Heart left ventricle (tissue), 16 donors: ENCODE measurements around the gene SF3B4. TPM values are rescaled to one million over a fixed set of nuclear protein-coding genes. Genes with fewer than 3 reads are reported as not detected.

Experiments used
- ATAC-seq, 4 donors: fragments of 200-7000 bp; cut with Tn5 transposase; one replicate each; pipeline ENCODE4 v1.9.1; 2020 to 2022; ENCODE audit warnings: moderate library complexity in 4 of 4, mild to moderate bottlenecking in 3 of 4, moderate number of reproducible peaks in 1 of 4
- DNase-seq, 5 donors: peaks; one replicate each; pipeline ENCODE4 v3.0.0-alpha.2; 2020
- H3K27ac ChIP-seq, 12 donors: fragments of 200-600 bp; sonication (generic) in 4 of 12; one replicate each; pipeline versions ENCODE4 v1.5.0 to v1.8.0; 2016 to 2022; ENCODE audit warnings: mild to moderate bottlenecking in 2 of 12
- H3K27me3 ChIP-seq, 9 donors: fragments of 200-600 bp; sonication (generic) in 2 of 9; one replicate each; pipeline versions ENCODE4 v1.5.1 to v1.8.0; 2016 to 2022; ENCODE audit warnings: mild to moderate bottlenecking in 3 of 9
- H3K36me3 ChIP-seq, 9 donors: fragments of 200-600 bp; sonication (generic) in 2 of 9; one replicate each; pipeline versions ENCODE4 v1.5.0 to v1.8.0; 2018 to 2022; ENCODE audit warnings: mild to moderate bottlenecking in 2 of 9
- H3K4me1 ChIP-seq, 12 donors: fragments of 200-600 bp; sonication (generic) in 4 of 12; one replicate each; pipeline versions ENCODE4 v1.5.0 to v1.8.0; 2016 to 2022; ENCODE audit warnings: mild to moderate bottlenecking in 3 of 12
- H3K4me3 ChIP-seq, 12 donors: fragments of 200-600 bp; sonication (generic) in 4 of 12; one replicate each; pipeline versions ENCODE4 v1.5.0 to v1.8.0; 2017 to 2022; ENCODE audit warnings: mild to moderate bottlenecking in 9 of 12, moderate library complexity in 4 of 12
- H3K9me3 ChIP-seq, 12 donors: fragments of 200-600 bp; sonication (generic) in 4 of 12; one replicate each; pipeline versions ENCODE4 v1.5.0 to v1.8.0; 2016 to 2022; ENCODE audit warnings: mild to moderate bottlenecking in 1 of 12
- POLR2A ChIP-seq, 2 donors: fragments of 450-650 bp; IDR thresholded peaks; one replicate each; pipeline ENCODE4 v1.6.1; 2017; ENCODE audit warnings: antibody characterized with exemption in 2 of 2, mild to moderate bottlenecking in 2 of 2, moderate library complexity in 2 of 2
- WGBS, 4 donors: extraction: QIAGEN DNeasy Blood & Tissue Kit in 2 of 4; methylation state at CpG; one replicate each; pipeline versions ENCODE4 v1.1.5 to v1.1.7; 2013 to 2018; 5-methylcytosine and 5-hydroxymethylcytosine counted together
- intact Hi-C, 10 donors: fragments of 100-400 bp; cut with DNase I; formaldehyde crosslinking; loops; one replicate each; pipeline versions ENCODE4 v1.11.1 to v1.14.2; 2022
- polyA plus RNA-seq, 2 donors: library from polyadenylated mRNA; stranded (reverse); fragments of 200-250 nt; gene quantifications; one replicate each; pipeline ENCODE4 v1.2.3, GENCODE V29; 2013
- total RNA-seq, 9 donors: library from RNA; depleted of rRNA in 2 of 9; stranded (reverse); fragments of >200 nt in 2 of 9; fragmentation: NEBNext Ultra II Directional in 3 of 9; extraction: Animal tissue kit (Norgen Biotek cat#: 25700) in 3 of 9; gene quantifications; one replicate each; pipeline versions ENCODE4 v1.1.0 to v1.2.4, GENCODE V29; 2016 to 2023
- TF ChIP-seq, protein P1 (sequence below), 12 donors: fragments of 200-600 bp; sonication (generic) in 4 of 12; IDR thresholded peaks; one replicate each; pipeline versions ENCODE4 v1.5.0 to v1.8.0; 2018 to 2022; ENCODE audit warnings: antibody characterized with exemption in 12 of 12, mild to moderate bottlenecking in 5 of 12
- donor health status: ischemic (EF 13 %, LVEDD 7.1; RV severe dilation, severe dysfunction).
- donor health status: healthy with polysubstance abuse.
- donor health status: DM: no; HTN: yes; CAD: no.
- donor health status: DM: no; HTN: no; CAD: no.
- donor health status: ischemic (EF 25% LVEDD 6.9; RV normal size, moderate dysfunction).
- donor health status: ischemic (EF 25% LVEDD 5.7; RV mildly dilated, moderate dysfunction).
- donor health status: healthy.
- donor health status: DM: yes; HTN: yes; CAD: no.
- donor health status: ischemic (EF 35%, LVEDD 5.7; RV mildly dilated, moderate dysfunction).
- donor health status: nonischemic (EF 11% LVEDD 7.7; RV severe dilation, severe dysfunction).
- donor health status: DM: yes; HTN: yes; CAD: no.
- donor health status: PGD.
- donor health status: ischemic (EF 29% LVEDD 5.4; RV normal size, mild dysfunction).
- donor health status: nonischemic (EF 23%, LVEDD 6.1; RV moderate dilation, normal function).

Gene SF3B4
- total and polyA plus RNA-seq, 11 donors = 10.2 to 32.7 (median 23.1) TPM

DNA sequence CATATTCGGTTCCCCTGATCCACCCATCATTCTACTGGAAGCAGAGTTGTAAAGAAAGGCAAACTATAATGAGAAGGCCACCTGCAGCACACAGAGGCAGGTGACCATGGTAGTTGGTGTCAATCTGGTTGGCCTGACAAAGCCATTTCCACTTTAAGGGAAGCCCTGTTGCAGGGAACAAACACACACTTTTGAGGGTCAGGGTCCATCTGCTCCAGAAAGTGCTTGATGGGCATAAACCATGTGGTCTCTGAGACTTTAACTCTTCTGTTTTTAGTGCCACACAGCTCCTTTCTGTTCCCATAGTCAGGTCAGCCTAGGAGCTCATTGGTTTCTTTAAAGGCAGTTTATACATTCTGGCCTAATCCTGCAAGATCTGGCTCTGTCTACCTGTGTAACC lies 45.7 kb downstream of the SF3B4 start:
- Histone ChIP-seq H3K4me3 (no peak overlapping the region), H3K27ac (no peak overlapping the region), H3K4me1 (peaks cover 0 to 28% (median 17%) of the 10 kb centered on the region in 12 donors), H3K9me3 (no peaks in the 10 kb centered on the region), H3K36me3 (no peaks in the 10 kb centered on the region), H3K27me3 (no peaks in the 10 kb centered on the region)
- 75 to 90% (median 86%) methylated on average over 1 of the region's 1 CpG for WGBS, 4 donors
- TF ChIP-seq POLR2A (IDR thresholded peaks at IDR 0.05) = no peak
- TF ChIP-seq, protein P1, sequence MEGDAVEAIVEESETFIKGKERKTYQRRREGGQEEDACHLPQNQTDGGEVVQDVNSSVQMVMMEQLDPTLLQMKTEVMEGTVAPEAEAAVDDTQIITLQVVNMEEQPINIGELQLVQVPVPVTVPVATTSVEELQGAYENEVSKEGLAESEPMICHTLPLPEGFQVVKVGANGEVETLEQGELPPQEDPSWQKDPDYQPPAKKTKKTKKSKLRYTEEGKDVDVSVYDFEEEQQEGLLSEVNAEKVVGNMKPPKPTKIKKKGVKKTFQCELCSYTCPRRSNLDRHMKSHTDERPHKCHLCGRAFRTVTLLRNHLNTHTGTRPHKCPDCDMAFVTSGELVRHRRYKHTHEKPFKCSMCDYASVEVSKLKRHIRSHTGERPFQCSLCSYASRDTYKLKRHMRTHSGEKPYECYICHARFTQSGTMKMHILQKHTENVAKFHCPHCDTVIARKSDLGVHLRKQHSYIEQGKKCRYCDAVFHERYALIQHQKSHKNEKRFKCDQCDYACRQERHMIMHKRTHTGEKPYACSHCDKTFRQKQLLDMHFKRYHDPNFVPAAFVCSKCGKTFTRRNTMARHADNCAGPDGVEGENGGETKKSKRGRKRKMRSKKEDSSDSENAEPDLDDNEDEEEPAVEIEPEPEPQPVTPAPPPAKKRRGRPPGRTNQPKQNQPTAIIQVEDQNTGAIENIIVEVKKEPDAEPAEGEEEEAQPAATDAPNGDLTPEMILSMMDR (IDR thresholded peaks at IDR 0.05) = no peak
- DNase-seq (no peak), ATAC-seq (no peak)
- intact Hi-C loops = no loop called here

DNA sequence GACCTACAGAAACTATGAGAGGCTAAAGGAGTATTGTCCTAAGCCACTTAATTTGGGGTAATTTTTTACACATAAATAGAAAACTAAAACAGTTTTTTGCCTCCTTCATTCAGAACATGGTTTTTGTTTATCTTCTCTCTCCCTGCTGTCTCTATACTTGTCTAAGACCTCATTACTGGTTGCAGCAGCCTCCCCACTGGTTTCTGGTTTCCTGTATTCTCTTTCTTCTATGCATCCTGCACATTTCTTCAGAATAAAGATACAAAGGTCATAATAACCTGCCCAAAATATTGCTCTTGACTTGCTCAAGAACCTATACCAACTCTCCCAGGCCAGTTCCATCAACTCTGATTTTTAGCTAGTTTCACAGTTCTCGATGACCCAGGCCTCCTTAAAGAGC lies 48.0 kb downstream of the SF3B4 start:
- Histone ChIP-seq H3K9me3 (no peaks in the 10 kb centered on the region), H3K27ac (peak overlapping the region in 1 of 12 donors; percentile 29), H3K27me3 (no peaks in the 10 kb centered on the region), H3K4me1 (peaks cover 0 to 20% (median 11%) of the 10 kb centered on the region in 12 donors), H3K4me3 (no peak overlapping the region), H3K36me3 (no peaks in the 10 kb centered on the region)
- intact Hi-C loops = no loop called here
- ATAC-seq (no peak), DNase-seq (no peak)
- no peak for TF ChIP-seq POLR2A (IDR thresholded peaks at IDR 0.05)
- TF ChIP-seq, protein P1 (IDR thresholded peaks at IDR 0.05) = no peak
- 73 to 97% (median 93%) methylated on average over 1 of the region's 1 CpG for WGBS, 4 donors

DNA sequence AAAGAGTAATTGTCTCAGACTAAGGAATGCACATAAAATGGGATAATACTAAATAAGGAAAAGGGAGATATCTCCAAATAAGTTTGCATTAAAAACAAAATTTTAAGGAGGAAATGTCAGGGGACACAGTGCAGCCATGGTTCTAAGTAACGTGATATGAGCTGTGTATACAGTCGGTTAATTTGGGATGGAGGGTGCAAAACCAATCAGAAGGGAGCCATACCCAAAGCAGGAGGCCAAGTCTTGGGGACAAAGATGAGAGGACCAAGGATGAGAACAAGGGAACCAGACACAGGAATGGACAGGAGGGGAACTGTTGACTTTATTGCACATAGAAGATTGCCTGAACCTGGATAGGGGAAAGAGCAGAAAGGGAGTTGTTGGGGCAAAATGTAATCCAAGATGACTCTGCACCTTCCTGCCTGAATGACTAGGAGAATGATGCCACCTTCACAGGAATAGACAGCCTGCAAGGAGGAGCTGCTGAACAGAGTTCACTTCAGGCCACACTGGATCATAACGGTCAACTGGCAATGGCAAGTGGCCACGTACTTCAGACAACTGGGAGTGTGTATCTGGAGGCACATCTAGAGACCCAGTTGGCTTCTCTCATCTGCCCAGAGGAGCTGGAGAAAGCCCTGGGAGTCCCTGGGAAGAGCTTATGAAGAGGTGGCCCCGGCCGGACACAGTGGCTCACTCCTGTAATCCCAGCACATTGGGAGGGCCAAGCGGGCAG lies 50.2 kb downstream of the SF3B4 start:
- WGBS, 4 donors = 74 to 89% (median 84%) methylated on average over 7 of the region's 7 CpGs
- Histone ChIP-seq H3K36me3 (no peaks in the 10 kb centered on the region), H3K27ac (no peak overlapping the region), H3K4me3 (no peak overlapping the region), H3K4me1 (peaks cover 0 to 6% (median 0%) of the 10 kb centered on the region in 12 donors), H3K27me3 (no peaks in the 10 kb centered on the region), H3K9me3 (no peaks in the 10 kb centered on the region)
- ATAC-seq (peak in 2 of 4 donors; percentile 42 to 49), DNase-seq (no peak)
- TF ChIP-seq POLR2A (IDR thresholded peaks at IDR 0.05) = no peak
- intact Hi-C loops = no loop called here

Other genes with a start within 250 kb of the SF3B4 start
- 10 to 100 TPM in 1 of 9 donors, 1 to 10 TPM in 6, under 1 TPM in 1, not detected in 1; 0.37 to 52.0 (median 1.9) TPM for gene FCGR1A, start 145.1 kb downstream of the SF3B4 start, total RNA-seq
- 1 to 10 TPM; 1.1 to 2.7 TPM for gene FCGR1A, start 145.1 kb downstream of the SF3B4 start, polyA plus RNA-seq
- gene BOLA1, start 28.2 kb downstream of the SF3B4 start, total RNA-seq = 10 to 100 TPM; 12.5 to 39.4 (median 14.0) TPM
- gene BOLA1, start 28.2 kb downstream of the SF3B4 start, polyA plus RNA-seq = 10 to 100 TPM; 16.2 to 40.7 TPM
- gene SV2A, start 10.0 kb downstream of the SF3B4 start, total RNA-seq = 1 to 10 TPM in 1 of 9 donors, under 1 TPM in 8; 0.20 to 1.4 (median 0.43) TPM
- gene SV2A, start 10.0 kb downstream of the SF3B4 start, polyA plus RNA-seq = under 1 TPM; 0.30 to 0.32 TPM
- 1 to 10 TPM; 1.9 to 4.5 (median 2.6) TPM for gene MTMR11, start 9.1 kb upstream of the SF3B4 start, total RNA-seq
- 1 to 10 TPM; 1.6 TPM for gene MTMR11, start 9.1 kb upstream of the SF3B4 start, polyA plus RNA-seq
- 10 to 100 TPM; 16.4 to 36.2 (median 28.0) TPM for gene OTUD7B, start 82.9 kb upstream of the SF3B4 start, total RNA-seq
- gene OTUD7B, start 82.9 kb upstream of the SF3B4 start, polyA plus RNA-seq = 10 to 100 TPM in 1 of 2 donors, 1 to 10 TPM in 1; 8.1 to 11.8 TPM
- gene VPS45, start 140.0 kb upstream of the SF3B4 start, total RNA-seq = 10 to 100 TPM; 39.1 to 67.7 (median 49.5) TPM
- gene VPS45, start 140.0 kb upstream of the SF3B4 start, polyA plus RNA-seq = 10 to 100 TPM; 30.4 to 36.3 TPM
- gene PLEKHO1, start 222.1 kb upstream of the SF3B4 start, total RNA-seq = 100 to 1,000 TPM in 2 of 9 donors, 10 to 100 TPM in 7; 46.8 to 152 (median 67.6) TPM
- gene PLEKHO1, start 222.1 kb upstream of the SF3B4 start, polyA plus RNA-seq = 100 to 1,000 TPM; 184 to 200 TPM